RWPE1 (cell line): Measurements from ENCODE around the gene PURA.

ENCODE experiments used
- CTCF ChIA-PET: fragments of 350-600 bp; sonication (Branson Sonifier 250); formaldehyde crosslinking; extraction: SDS; loops from one replicate; lab custom pipeline; 2021; lab: Yijun Ruan, JAX
- POLR2A ChIA-PET: fragments of 400-600 bp; formaldehyde crosslinking; extraction: SDS; loops from one replicate; lab custom pipeline; 2020; ENCODE audit warnings: antibody characterized with exemption; ENCODE audit not compliant: low non-redundant PET; lab: Yijun Ruan, JAX
- DNase-seq: peaks from one replicate; pipeline ENCODE4 v3.0.0; 2012; ENCODE audit warnings: low spot score
- H3K27ac ChIP-seq: fragments of 450-650 bp; 2 replicates; pipeline ENCODE4 v1.5.1; 2017
- TF ChIP-seq, protein P1 (sequence below): fragments of 450-650 bp; conservative IDR thresholded peaks from 2 replicates; pipeline ENCODE4 v1.5.1; 2017; ENCODE audit warnings: low read depth, mild to moderate bottlenecking

The PURA gene

DNA sequence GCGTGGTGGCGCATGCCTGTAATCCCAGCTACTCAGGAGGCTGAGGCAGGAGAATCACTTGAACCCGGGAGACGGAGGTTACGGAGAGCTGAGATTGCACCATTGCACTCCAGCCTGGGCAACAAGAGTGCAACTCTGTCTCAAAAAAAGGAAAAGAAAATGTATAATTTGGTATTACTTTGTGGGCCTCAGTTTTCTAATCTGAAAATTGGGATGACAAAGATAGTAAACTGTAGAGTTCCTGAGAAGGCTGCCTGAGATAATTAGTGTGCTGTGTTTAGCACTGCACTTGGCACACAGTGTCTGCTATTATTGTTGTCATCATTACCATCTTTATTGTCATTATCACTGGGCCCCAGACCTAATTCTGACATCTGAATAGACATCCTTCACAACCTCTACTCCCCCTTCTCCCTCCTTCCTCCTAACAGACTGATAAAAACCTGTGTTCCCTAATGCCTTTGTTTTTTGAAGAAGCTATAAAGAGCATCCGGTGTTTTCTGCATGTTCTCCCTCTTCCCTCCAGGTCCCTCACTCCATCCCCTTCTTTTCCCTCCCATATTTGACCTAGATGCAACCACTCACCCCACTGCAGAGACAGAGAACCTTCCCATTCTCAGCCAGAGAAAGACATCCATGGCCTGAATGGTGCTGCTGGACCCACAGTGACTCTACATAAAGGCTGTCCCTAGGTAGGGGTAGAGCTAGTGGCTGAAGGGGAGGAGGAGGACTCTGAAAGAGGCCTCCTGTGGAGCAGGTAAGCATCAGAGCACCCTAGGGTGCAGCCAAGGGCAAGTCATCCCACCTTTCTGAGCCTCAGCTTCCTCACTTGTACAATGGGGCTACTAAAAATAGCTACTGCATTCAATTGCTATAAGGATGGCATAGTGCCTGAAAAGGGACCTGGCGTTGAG is 45.4 kb downstream of the PURA start:
- DNase-seq = no peak
- TF ChIP-seq, protein P1, sequence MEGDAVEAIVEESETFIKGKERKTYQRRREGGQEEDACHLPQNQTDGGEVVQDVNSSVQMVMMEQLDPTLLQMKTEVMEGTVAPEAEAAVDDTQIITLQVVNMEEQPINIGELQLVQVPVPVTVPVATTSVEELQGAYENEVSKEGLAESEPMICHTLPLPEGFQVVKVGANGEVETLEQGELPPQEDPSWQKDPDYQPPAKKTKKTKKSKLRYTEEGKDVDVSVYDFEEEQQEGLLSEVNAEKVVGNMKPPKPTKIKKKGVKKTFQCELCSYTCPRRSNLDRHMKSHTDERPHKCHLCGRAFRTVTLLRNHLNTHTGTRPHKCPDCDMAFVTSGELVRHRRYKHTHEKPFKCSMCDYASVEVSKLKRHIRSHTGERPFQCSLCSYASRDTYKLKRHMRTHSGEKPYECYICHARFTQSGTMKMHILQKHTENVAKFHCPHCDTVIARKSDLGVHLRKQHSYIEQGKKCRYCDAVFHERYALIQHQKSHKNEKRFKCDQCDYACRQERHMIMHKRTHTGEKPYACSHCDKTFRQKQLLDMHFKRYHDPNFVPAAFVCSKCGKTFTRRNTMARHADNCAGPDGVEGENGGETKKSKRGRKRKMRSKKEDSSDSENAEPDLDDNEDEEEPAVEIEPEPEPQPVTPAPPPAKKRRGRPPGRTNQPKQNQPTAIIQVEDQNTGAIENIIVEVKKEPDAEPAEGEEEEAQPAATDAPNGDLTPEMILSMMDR = no peak
- ChIA-PET CTCF (interaction anchor here (0.6 to 3.2 kb wide), 8 partner anchors 14 to 612 kb away, joined by 3 to 9 read pairs (median 3); no protein-coding TSS in a partner anchor), POLR2A (no interaction called here)
- H3K27ac ChIP-seq = no peak overlapping the region

DNA sequence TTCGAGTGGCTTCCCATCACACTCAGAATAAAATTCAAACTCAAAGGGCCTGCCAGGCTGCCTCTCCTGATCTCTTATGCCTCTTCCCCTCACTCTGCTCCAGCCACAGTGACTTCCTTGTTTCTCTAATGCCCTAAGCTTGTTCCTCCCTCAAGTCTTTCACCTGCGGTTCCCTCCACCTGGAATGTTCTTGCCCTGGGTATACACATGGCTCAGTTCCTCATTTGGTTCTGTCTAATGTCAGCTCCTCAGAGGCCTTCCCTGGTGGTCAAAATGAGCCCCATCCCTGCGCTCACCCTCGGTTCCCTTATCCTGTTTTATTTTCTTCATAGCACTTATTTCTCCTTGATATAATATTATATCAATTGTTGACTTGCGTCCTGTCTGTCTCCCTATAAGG is 48.4 kb downstream of the PURA start:
- no peak for DNase-seq
- no peak overlapping the region for H3K27ac ChIP-seq
- POLR2A ChIA-PET = interaction anchor here (0.6 kb wide), 1 partner anchor 550 kb away, joined by 3 read pairs; no protein-coding TSS in a partner anchor
- CTCF ChIA-PET = no interaction called here
- TF ChIP-seq, protein P1 = no peak

DNA sequence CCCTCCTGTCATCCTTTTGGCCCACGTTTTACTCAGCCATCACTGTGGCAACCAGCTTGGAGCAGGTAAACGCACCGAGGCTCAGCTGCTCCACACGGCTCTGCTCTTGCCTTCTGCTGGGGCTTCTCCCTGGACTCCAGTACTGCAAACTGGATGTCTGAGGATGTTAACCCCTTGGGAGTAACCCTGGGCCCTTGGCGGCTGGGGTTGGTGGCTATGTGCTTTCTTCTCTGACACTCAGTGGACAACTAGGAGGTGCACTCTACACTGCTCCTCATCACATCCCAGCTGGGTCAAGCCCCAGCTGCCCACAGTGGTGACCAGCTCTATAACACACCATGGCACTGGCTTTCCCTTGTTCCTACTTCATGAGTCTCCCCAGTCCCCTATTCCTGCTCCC is 48.9 kb downstream of the PURA start:
- no peak overlapping the region for H3K27ac ChIP-seq
- ChIA-PET CTCF (no interaction called here), POLR2A (no interaction called here)
- DNase-seq = no peak
- TF ChIP-seq, protein P1 = no peak

DNA sequence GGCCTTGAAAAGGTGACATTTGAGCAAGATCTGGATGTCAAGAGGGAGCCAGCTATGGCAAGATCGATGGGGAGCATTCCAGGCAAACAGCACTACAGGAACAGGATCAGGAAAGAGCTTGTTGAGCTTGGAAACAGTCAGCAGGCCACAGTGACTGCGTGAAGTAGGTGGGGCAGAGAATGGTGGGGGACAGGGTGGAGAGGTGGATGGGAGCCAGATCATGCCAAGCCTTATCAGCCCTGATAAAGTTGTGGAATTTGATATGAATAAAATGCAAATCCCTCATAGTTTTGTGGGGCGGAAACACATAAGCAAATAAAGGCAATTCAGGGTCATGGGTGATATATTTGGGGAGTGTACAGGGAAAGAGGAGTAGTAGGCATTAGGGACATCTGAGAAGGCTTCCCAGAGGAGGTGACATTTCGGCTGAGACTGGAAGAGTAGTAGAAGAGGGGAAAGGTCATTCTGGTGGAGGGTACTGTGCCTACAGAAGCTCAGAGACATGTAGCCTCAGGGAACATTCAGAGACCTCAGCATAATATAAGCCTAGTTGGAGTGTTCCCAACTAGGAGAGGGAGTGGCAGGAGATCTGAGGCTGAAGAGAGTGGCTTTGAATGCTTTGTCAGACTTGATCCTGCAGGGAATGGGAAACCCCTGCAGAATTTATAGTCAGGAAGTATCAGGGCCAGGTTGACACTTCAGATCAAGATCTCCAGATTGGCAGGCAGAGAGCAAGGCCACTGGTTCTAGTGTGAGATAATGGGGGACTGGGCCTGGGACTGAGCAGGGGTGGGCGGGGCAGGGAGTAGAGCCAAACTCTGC is 51.4 kb downstream of the PURA start:
- no peak for DNase-seq
- no peak overlapping the region for H3K27ac ChIP-seq
- TF ChIP-seq, protein P1 = no peak
- ChIA-PET POLR2A (no interaction called here), CTCF (interaction anchor here (0.7 kb wide), 1 partner anchor 122 kb away, joined by 3 read pairs; no protein-coding TSS in a partner anchor)

DNA sequence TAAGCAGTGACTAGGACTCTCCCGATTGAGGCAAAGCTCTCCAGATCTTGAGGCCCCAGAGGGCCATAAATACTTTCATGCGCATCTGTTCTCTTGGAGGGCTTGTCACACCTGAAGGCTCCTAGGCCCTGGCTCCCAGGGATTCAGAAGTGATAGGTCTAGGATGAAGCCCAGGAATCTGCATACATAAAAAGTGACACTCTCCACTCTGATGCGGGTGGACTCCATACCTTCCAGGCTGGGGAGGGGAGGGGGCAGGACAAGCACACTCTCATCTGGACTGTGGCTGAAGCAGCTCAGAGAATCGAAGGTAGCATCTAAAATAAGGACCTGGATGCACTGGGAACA is 52.0 kb downstream of the PURA start:
- TF ChIP-seq, protein P1 = no peak
- POLR2A ChIA-PET = no interaction called here
- CTCF ChIA-PET = no interaction called here

DNA sequence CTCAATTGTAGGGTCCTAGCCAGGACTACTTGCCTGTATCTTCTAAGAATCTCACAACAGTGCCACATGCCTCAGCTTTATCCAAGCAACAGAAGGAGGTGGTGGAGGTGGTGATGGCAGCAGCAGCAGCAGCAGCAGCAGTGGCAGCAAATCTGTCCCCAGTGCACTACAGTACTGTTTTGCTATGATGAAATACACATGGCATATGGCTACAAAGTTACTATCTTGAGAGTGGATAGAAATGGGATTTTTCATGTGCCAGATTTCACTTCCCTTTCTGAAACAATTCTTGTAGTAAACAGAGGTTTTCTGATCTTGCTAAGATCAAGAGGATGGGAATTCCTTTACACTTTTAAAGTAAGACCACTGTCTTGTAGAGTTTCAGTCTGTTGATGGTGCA is 53.0 kb downstream of the PURA start:
- CTCF ChIA-PET = no interaction called here
- H3K27ac ChIP-seq = no peak overlapping the region
- TF ChIP-seq, protein P1 = no peak
- POLR2A ChIA-PET = no interaction called here
- DNase-seq = no peak

More for the DNA sequence above, 52.0 kb downstream of the PURA start:
- no peak for DNase-seq
- no peak overlapping the region for H3K27ac ChIP-seq
